ENCODE data around the gene STX16.

The STX16 gene

GRCh38 chr20:58698741-58699622 is 47.9 kb downstream of the STX16 start:
- DNase-seq (ENCODE audit: low read depth): no peak

- no peak for DNase-seq (ENCODE audit: low read depth)
These were observed 48.6 kb downstream of the STX16 start for GRCh38 chr20:58699623-58700107.

GRCh38 chr20:58700121-58700821 is 49.2 kb downstream of the STX16 start:
- no peak for DNase-seq (ENCODE audit: low read depth)

- no peak for DNase-seq (ENCODE audit: low read depth)
These were observed 49.7 kb downstream of the STX16 start for GRCh38 chr20:58700823-58701222.

GRCh38 chr20:58701431-58702160 is 50.5 kb downstream of the STX16 start:
- no peak for DNase-seq (ENCODE audit: low read depth)

GRCh38 chr20:58702161-58702510 is 51.1 kb downstream of the STX16 start:
- DNase-seq (ENCODE audit: low read depth): no peak

GRCh38 chr20:58702859-58703648 is 52.0 kb downstream of the STX16 start:
- no peak for DNase-seq (ENCODE audit: low read depth)

GRCh38 chr20:58703765-58704371 is 52.8 kb downstream of the STX16 start:
- DNase-seq (ENCODE audit: low read depth): no peak

GRCh38 chr20:58705208-58705926 is 54.3 kb downstream of the STX16 start:
- DNase-seq (ENCODE audit: low read depth): no peak

- no peak for DNase-seq (ENCODE audit: low read depth)
These were observed 55.2 kb downstream of the STX16 start for GRCh38 chr20:58706150-58706892.

- DNase-seq (ENCODE audit: low read depth): no peak
These were observed 56.0 kb downstream of the STX16 start for GRCh38 chr20:58706975-58707681.

- no peak for DNase-seq (ENCODE audit: low read depth)
These were observed 56.7 kb downstream of the STX16 start for GRCh38 chr20:58707770-58708169.

GRCh38 chr20:58708246-58708931 is 57.3 kb downstream of the STX16 start:
- no peak for DNase-seq (ENCODE audit: low read depth)

GRCh38 chr20:58709013-58709702 is 58.1 kb downstream of the STX16 start:
- DNase-seq (ENCODE audit: low read depth): no peak

GRCh38 chr20:58709703-58710039 is 58.6 kb downstream of the STX16 start:
- no peak for DNase-seq (ENCODE audit: low read depth)

- no peak for DNase-seq (ENCODE audit: low read depth)
These were observed 59.6 kb downstream of the STX16 start for GRCh38 chr20:58710481-58711265.

- no peak for DNase-seq (ENCODE audit: low read depth)
These were observed 60.4 kb downstream of the STX16 start for GRCh38 chr20:58711266-58712051.

All from activated gamma-delta T cell treated with anti-CD3 and anti-CD28 coated beads, Interleukin-2, amount 50 U/mL, for 16 hours (primary cell).